Stomach smooth muscle (tissue), 2 donors: ENCODE measurements around the gene GSN.
A peak's percentile ranks its signal among the peaks of the same experiment; 100 is the strongest.

ENCODE experiments used
- H3K27ac ChIP-seq: one replicate; pipeline ENCODE4 v1.7.0; 2013; ENCODE audit warnings: mild to moderate bottlenecking, low read length, inconsistent platforms
- H3K27me3 ChIP-seq, 2 donors: one replicate each; pipeline ENCODE4 v1.7.0; 2013; ENCODE audit warnings: low read length in 2 of 2; ENCODE audit not compliant: insufficient read depth in 2 of 2, control insufficient read depth in 1 of 2
- H3K36me3 ChIP-seq, 2 donors: one replicate each; pipeline ENCODE4 v1.7.0; 2013; ENCODE audit warnings: low read length in 2 of 2; ENCODE audit not compliant: control insufficient read depth in 2 of 2, insufficient read depth in 2 of 2
- H3K4me1 ChIP-seq: one replicate; pipeline ENCODE4 v1.7.0; 2013; ENCODE audit warnings: low read length; ENCODE audit not compliant: control insufficient read depth, insufficient read depth
- H3K4me3 ChIP-seq, 2 donors: one replicate each; pipeline ENCODE4 v1.7.0; 2013; ENCODE audit warnings: low read length in 2 of 2
- H3K9ac ChIP-seq, 2 donors: one replicate each; pipeline ENCODE4 v1.7.0; 2013; ENCODE audit warnings: low read length in 2 of 2, mild to moderate bottlenecking in 1 of 2
- H3K9me3 ChIP-seq, 2 donors: one replicate each; pipeline ENCODE4 v1.7.0; 2013; ENCODE audit warnings: low read length in 2 of 2; ENCODE audit not compliant: control insufficient read depth in 2 of 2
- donor health status: healthy.
- donor health status: Pancreatic carcinoma.

GSN gene

DNA sequence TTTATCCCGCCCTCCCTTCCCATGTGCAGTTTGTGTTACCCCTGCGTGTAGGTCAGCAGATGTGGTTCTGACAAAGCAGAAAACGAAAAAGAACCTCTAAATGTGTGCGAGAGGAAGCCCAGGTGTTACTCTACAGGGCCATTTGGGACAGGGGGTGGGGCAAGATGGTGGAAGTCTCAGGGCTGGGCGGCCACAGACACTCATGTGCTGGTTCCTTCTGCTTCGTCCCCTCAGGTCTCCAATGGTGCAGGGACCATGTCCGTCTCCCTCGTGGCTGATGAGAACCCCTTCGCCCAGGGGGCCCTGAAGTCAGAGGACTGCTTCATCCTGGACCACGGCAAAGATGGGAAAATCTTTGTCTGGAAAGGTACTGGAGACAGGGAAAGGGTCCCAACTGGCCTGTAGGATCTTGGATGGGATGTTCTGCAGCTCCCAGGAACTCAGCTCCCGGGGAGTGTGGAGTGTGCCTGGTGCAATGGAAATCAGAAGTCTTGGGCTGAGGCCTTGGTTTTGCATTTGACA is 49.0 kb downstream of the GSN start:
- Histone ChIP-seq H3K9ac (no peak overlapping the region), H3K27me3 (no peaks in the 10 kb centered on the region), H3K27ac (peak overlapping the region; percentile 76), H3K4me1 (peaks cover 57% of the 10 kb centered on the region), H3K9me3 (no peaks in the 10 kb centered on the region), H3K36me3 (peaks cover 60 to 63% of the 10 kb centered on the region in 2 donors), H3K4me3 (no peak overlapping the region)

DNA sequence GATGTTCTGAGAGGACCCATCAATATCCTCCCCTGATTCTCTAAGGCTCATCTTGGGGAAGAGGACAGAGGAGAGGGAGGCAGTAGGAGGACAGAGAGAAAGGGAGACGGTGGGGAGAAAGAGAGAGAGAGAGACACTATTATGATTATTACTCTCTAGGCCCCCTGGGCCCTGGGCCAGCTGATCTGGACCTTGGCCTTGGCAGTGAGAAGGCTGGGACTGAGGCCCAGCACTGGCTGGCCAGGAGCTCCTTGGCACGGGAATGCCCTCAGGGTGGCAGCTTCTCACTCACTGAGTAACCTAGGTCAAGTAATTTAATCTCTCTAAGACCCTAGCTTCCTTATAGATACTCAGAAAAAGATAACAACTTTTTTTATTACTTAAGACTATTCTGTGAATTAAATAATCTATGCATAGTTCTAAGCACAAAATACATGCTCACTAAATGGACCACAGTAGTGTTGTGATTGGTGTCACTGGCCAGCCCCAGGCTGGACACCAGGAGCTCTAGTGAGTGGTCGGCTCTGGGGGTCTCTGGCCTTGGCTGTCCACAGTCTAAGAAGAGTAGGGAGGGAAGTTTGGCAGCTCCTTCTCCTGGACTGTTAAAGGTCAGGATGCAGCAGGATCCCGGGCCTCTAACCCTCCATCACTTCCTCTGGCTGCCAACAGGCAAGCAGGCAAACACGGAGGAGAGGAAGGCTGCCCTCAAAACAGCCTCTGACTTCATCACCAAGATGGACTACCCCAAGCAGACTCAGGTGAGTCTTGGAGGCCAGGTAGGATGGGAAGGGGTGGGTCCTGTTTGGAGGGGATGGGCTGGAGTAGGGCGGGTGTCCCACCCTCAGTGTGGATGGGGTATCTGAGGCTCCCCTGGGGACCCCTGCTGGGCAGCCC is 50.0 kb downstream of the GSN start:
- Histone ChIP-seq H3K4me1 (peaks cover 61% of the 10 kb centered on the region), H3K27ac (peak overlapping the region; percentile 76), H3K9ac (peak overlapping the region; percentile 30 to 47), H3K27me3 (no peaks in the 10 kb centered on the region), H3K9me3 (no peaks in the 10 kb centered on the region), H3K4me3 (no peak overlapping the region), H3K36me3 (peaks cover 59 to 60% of the 10 kb centered on the region in 2 donors)

DNA sequence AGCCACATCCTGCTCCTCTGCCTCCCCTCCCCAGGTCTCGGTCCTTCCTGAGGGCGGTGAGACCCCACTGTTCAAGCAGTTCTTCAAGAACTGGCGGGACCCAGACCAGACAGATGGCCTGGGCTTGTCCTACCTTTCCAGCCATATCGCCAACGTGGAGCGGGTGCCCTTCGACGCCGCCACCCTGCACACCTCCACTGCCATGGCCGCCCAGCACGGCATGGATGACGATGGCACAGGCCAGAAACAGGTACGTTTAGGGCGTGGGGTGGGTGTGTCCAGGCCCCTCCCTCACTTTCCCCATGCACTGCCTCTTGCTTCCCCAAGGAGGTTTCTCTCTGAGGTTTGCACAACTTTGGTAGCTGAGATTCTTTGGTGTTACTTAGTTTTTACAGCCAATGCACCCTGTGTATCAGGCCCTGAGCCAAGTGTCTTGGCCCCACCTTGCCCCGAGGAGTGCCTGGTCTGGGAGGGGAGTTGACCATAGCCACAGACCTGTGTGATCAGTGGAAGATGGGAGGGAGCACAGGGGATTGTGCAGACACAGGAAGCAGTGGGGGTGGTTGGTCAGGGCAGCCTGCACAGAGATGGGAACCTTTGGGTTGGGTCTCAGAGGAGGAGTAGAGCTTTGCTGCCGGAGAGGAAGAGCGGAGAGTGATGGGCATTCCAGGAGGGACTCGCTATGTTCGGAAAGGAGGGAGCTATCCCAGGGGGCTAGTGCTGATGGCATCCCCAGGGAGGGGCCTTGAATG is 50.8 kb downstream of the GSN start:
- Histone ChIP-seq H3K36me3 (peaks cover 51 to 54% of the 10 kb centered on the region in 2 donors), H3K27me3 (no peaks in the 10 kb centered on the region), H3K27ac (peak overlapping the region; percentile 76), H3K4me3 (no peak overlapping the region), H3K4me1 (peaks cover 56% of the 10 kb centered on the region), H3K9me3 (no peaks in the 10 kb centered on the region), H3K9ac (peak overlapping the region; percentile 29 to 30)

DNA sequence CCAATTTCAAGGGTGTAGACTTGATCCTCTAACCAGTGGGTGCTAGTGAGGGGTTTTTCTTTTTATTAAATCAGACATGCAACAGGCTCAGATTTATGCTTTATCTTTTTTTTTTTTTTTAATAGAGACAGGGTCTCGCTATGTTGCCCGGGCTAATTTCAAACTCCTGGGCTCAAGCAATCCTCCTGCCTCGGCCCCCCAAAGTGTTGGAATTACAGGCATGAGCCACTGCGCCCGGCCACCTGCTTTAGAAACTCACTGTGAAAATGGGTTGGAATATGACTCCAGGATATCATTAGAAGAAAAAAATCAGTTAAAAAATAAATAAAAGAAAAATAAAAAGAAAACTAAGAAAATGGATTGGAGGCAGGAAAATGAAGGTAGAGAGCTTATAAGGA is 51.4 kb downstream of the GSN start:
- no peaks in the 10 kb centered on the region for H3K27me3 ChIP-seq
- no peaks in the 10 kb centered on the region for H3K9me3 ChIP-seq
- peak overlapping the region; percentile 84 for H3K27ac ChIP-seq
- no peak overlapping the region for H3K4me3 ChIP-seq
- H3K36me3 ChIP-seq: peaks cover 52 to 55% of the 10 kb centered on the region in 2 donors
- H3K9ac ChIP-seq: no peak overlapping the region
- peaks cover 59% of the 10 kb centered on the region for H3K4me1 ChIP-seq

DNA sequence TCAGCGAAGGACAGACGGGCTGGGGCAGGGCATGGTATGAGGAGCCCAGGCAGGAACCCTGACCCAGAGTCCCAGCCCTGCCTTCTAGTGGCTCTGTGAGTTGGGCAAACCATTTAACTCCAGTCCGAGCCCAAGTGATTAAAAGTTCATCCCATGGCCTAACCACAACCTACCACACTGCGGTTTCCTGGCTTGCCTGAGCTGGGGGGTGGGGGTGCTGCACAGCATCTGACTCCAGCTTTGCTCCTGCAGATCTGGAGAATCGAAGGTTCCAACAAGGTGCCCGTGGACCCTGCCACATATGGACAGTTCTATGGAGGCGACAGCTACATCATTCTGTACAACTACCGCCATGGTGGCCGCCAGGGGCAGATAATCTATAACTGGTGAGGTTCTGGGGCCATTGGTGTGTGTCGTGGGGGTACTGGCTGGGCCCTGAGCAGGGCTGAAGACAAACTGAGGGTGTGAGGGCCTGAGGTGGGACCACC is 53.1 kb downstream of the GSN start:
- H3K9ac ChIP-seq: peak overlapping the region in 1 of 2 donors; percentile 42
- H3K9me3 ChIP-seq: no peaks in the 10 kb centered on the region
- H3K36me3 ChIP-seq: peaks cover 63% of the 10 kb centered on the region in 2 donors
- peak overlapping the region; percentile 84 for H3K27ac ChIP-seq
- peaks cover 69% of the 10 kb centered on the region for H3K4me1 ChIP-seq
- no peaks in the 10 kb centered on the region for H3K27me3 ChIP-seq
- no peak overlapping the region for H3K4me3 ChIP-seq

DNA sequence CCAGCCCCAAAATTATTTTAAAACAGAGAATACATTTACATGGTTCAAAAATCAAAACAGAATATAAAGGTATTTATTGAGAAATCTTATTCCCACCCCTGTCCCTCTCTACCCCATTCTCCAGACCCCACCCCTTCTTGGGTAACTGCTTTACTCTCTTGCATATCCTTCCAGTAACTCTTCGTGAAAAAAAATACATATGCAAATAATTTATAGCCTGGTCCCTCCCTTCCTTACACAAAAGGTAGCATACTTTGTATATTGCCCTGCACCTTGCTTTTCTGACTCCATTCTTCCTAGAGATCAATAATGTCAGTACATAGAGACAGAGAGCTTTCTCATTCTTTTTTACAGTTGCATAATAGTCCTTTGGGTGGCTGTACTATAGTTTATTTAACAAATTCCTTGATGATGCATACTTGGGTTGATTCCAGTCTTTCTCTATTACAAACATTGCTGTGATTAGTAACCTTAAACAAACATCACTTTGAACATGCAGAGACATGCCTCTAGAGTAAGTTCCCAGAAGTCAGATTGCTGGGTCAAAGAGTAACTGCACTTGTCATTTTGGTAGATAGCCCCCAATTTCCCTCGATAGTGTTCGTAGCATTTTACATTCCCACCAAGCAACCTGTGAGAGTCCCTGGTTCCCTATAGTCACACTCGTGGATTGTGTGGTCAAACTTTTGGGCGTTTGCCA is 54.2 kb downstream of the GSN start:
- H3K27me3 ChIP-seq: no peaks in the 10 kb centered on the region
- H3K4me1 ChIP-seq: peaks cover 72% of the 10 kb centered on the region
- peaks cover 63 to 67% of the 10 kb centered on the region in 2 donors for H3K36me3 ChIP-seq
- H3K4me3 ChIP-seq: peak overlapping the region in 1 of 2 donors; percentile 35
- H3K27ac ChIP-seq: peak overlapping the region; percentile 99
- no peaks in the 10 kb centered on the region for H3K9me3 ChIP-seq
- H3K9ac ChIP-seq: peak overlapping the region; percentile 36 to 55

DNA sequence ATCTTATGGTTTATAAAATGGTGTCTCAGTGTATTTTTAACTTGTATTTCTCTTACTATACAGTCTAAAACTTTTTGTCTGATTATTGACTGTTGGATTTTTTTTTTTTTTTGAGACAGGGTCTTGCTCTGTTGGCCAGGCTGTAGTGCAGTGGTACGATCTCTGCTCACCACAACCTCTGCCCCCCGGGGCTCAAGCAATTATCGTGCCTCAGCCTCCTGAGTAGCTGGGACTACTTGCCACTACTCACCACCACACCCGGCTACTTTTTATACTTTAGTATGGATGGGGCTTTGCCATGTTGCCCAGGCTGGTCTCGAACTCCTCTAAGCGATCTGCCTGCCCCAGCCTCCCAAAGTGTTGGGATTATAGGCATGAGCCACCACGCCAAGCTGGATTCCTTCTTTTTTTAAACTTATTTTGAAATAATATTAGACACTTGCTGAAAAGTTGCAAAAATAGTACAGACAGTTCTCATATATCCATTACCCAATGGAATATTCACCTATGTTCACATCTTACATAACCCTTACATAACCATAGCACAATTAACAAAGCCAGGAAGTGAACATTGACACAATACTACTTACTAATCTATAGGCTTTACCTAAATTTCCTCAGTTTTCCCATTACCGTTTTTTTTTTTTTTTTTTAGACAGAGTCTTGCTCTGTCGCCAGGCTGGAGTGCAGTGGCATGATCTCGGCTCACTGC is 54.9 kb downstream of the GSN start:
- H3K27me3 ChIP-seq: no peaks in the 10 kb centered on the region
- H3K4me3 ChIP-seq: peak overlapping the region in 1 of 2 donors; percentile 35
- peak overlapping the region; percentile 36 to 55 for H3K9ac ChIP-seq
- peaks cover 58 to 64% of the 10 kb centered on the region in 2 donors for H3K36me3 ChIP-seq
- H3K27ac ChIP-seq: peak overlapping the region; percentile 99
- H3K4me1 ChIP-seq: peaks cover 71% of the 10 kb centered on the region
- H3K9me3 ChIP-seq: no peaks in the 10 kb centered on the region

DNA sequence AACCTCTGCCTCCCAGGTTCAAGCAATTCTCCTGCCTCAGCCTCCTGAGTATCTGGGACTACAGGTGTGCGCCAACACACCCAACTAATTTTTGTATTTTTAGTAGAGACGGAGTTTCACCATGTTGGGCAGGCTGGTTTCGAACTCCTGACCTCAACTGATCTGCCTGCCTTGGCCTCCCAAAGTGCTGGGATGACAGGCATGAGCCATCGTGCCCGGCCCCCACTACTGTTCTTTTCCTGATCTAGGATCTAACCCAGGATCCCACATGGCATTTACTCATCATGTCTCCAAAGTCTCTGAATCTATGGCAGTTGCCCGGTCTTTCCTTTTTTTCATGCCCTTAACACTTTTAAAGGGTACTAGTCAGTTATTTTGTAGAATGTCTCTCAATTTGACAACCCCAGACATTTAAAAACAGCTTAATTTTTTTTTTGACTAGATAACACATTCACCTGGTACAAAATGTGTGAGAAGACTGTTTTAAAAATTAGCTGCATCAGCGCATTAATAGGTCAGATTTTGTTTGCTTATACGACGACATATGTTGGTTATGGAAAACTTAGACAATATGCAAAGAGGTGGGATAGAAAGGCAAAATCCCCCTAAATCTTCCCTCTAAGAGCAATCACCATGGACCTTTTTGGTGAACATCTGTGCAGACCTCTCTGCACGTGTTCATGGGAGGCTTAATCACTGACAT is 55.6 kb downstream of the GSN start:
- peak overlapping the region; percentile 99 for H3K27ac ChIP-seq
- peak overlapping the region in 1 of 2 donors; percentile 2 for H3K9ac ChIP-seq
- no peaks in the 10 kb centered on the region for H3K9me3 ChIP-seq
- no peaks in the 10 kb centered on the region for H3K27me3 ChIP-seq
- H3K36me3 ChIP-seq: peaks cover 57 to 66% of the 10 kb centered on the region in 2 donors
- H3K4me1 ChIP-seq: peaks cover 64% of the 10 kb centered on the region
- H3K4me3 ChIP-seq: no peak overlapping the region

DNA sequence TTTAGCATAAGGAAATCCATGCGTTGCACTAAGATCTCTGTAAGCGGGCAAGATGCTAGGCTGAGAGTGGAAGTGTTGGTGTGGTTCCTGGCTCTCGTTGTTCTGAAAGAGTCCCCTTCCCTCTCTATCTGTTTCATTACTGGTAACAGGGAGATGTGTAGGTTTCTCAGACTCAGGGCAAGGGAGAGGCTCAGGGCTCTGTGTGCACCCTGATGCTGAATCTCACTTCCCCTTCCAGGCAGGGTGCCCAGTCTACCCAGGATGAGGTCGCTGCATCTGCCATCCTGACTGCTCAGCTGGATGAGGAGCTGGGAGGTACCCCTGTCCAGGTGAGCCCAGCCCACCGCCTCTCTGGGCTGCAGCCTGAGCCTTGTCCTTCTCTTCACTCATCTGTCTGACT is 56.4 kb downstream of the GSN start:
- H3K9ac ChIP-seq: peak overlapping the region; percentile 2 to 36
- H3K27ac ChIP-seq: peak overlapping the region; percentile 99
- H3K36me3 ChIP-seq: peaks cover 58 to 67% of the 10 kb centered on the region in 2 donors

More for the DNA sequence above, 56.4 kb downstream of the GSN start:
- H3K27me3 ChIP-seq: no peaks in the 10 kb centered on the region
- H3K4me1 ChIP-seq: peaks cover 59% of the 10 kb centered on the region
- H3K4me3 ChIP-seq: no peak overlapping the region
- H3K9me3 ChIP-seq: no peaks in the 10 kb centered on the region
